ENCODE measurements around the gene THAP11. TPM values are rescaled to one million over a fixed set of nuclear protein-coding genes. Genes with fewer than 3 reads are reported as not detected.
A peak's percentile ranks its signal among the peaks of the same experiment; 100 is the strongest.

THAP11 gene
- total and polyA plus RNA-seq, 7 donors, result 30.2 to 78.6 (median 35.0) TPM

GRCh38 chr16:67857547-67858233 is 15.6 kb downstream of the THAP11 start:
- Histone ChIP-seq H3K4me3 (no peak overlapping the region), H3K4me1 (peaks cover 80% of the 10 kb centered on the region)
- peak; percentile 91 to 95 (median 92) for ATAC-seq

GRCh38 chr16:67858500-67858899 is 16.4 kb downstream of the THAP11 start:
- Histone ChIP-seq H3K9me3 (no peaks in the 10 kb centered on the region), H3K36me3 (ENCODE audit: insufficient read depth in 1 of 2, low read depth in 1 of 2) (peaks cover 0 to 14% of the 10 kb centered on the region in 2 donors), H3K4me3 (no peak overlapping the region), H3K4me1 (peaks cover 87% of the 10 kb centered on the region), H3K27me3 (ENCODE audit: insufficient read depth in 3 of 3, low read length in 2 of 3) (no peaks in the 10 kb centered on the region), H3K27ac (peak overlapping the region; percentile 87)
- peak in 1 of 2 donors; percentile 36 for DNase-seq
- TF ChIP-seq CTCF (IDR thresholded peaks at IDR 0.05), result no peak
- intact Hi-C loops (cut with DNase I), result no loop called here
- ATAC-seq, result peak in 2 of 4 donors; percentile 5 to 12
- 32 to 64% (median 41%) methylated on average over 4 of the region's 4 CpGs for WGBS, 3 donors

More at GRCh38 chr16:67857547-67858233, 15.6 kb downstream of the THAP11 start:
- H3K9me3 ChIP-seq, result no peaks in the 10 kb centered on the region
- TF ChIP-seq CTCF (IDR thresholded peaks at IDR 0.05), result no peak
- intact Hi-C loops (cut with DNase I), result no loop called here
- WGBS, 3 donors, result 20 to 33% (median 23%) methylated on average over 3 of the region's 3 CpGs
- peak; percentile 83 to 92 for DNase-seq
- H3K27me3 ChIP-seq (ENCODE audit: insufficient read depth in 3 of 3, low read length in 2 of 3), result no peaks in the 10 kb centered on the region
- peak overlapping the region; percentile 87 for H3K27ac ChIP-seq
- peaks cover 0 to 17% of the 10 kb centered on the region in 2 donors for H3K36me3 ChIP-seq (ENCODE audit: insufficient read depth in 1 of 2, low read depth in 1 of 2)

GRCh38 chr16:67860589-67861398 is 18.7 kb downstream of the THAP11 start:
- peaks cover 91% of the 10 kb centered on the region for H3K4me1 ChIP-seq
- ATAC-seq, result peak in 2 of 4 donors; percentile 13 to 30
- 38 to 57% (median 47%) methylated on average over 8 of the region's 8 CpGs for WGBS, 3 donors
- H3K27me3 ChIP-seq (ENCODE audit: insufficient read depth in 3 of 3, low read length in 2 of 3), result no peaks in the 10 kb centered on the region
- H3K36me3 ChIP-seq (ENCODE audit: insufficient read depth in 1 of 2, low read depth in 1 of 2), result peaks cover 0 to 20% of the 10 kb centered on the region in 2 donors
- H3K9me3 ChIP-seq, result no peaks in the 10 kb centered on the region
- no peak overlapping the region for H3K4me3 ChIP-seq
- intact Hi-C loops (cut with DNase I), result no loop called here
- peak in 1 of 2 donors; percentile 41 for DNase-seq
- no peak for TF ChIP-seq CTCF (IDR thresholded peaks at IDR 0.05)
- peak overlapping the region; percentile 92 for H3K27ac ChIP-seq

- Histone ChIP-seq H3K27me3 (ENCODE audit: insufficient read depth in 3 of 3, low read length in 2 of 3) (no peaks in the 10 kb centered on the region), H3K36me3 (ENCODE audit: insufficient read depth in 1 of 2, low read depth in 1 of 2) (peaks cover 0 to 31% of the 10 kb centered on the region in 2 donors), H3K9me3 (no peaks in the 10 kb centered on the region), H3K4me1 (peaks cover 80% of the 10 kb centered on the region), H3K4me3 (no peak overlapping the region), H3K27ac (peak overlapping the region; percentile 92)
- TF ChIP-seq CTCF (IDR thresholded peaks at IDR 0.05), result no peak
- WGBS, 3 donors, result 73 to 78% (median 77%) methylated on average over 6 of the region's 6 CpGs
- no peak for DNase-seq
- intact Hi-C loops (cut with DNase I), result no loop called here
- ATAC-seq, result no peak
These were observed 19.8 kb downstream of the THAP11 start for GRCh38 chr16:67861877-67862276.
